Right ventricle myocardium superior (tissue), 1 donor: ENCODE results near the gene GGTLC1. TPM values are rescaled to one million over a fixed set of nuclear protein-coding genes. Genes with fewer than 3 reads are reported as not detected.
"Not testable (repeated sequence)": the region's sequence is repeated elsewhere in the genome, so short reads cannot be mapped to it uniquely, and the experiment has no call there.

Experiments used
- ATAC-seq: fragments of 200-7000 bp; cut with Tn5 transposase; one replicate; pipeline ENCODE4 v1.9.1; 2020; ENCODE audit warnings: mild to moderate bottlenecking; ENCODE audit not compliant: poor library complexity
- DNase-seq: peaks from one replicate; pipeline ENCODE4 v3.0.0-alpha.2; 2020
- intact Hi-C: fragments of 100-400 bp; cut with DNase I; formaldehyde crosslinking; loops from one replicate; pipeline ENCODE4 v1.11.2; 2022
- total RNA-seq: library from RNA; stranded (reverse); fragmentation: NEBNext Ultra II Directional; extraction: Animal tissue kit (Norgen Biotek cat#: 25700); gene quantifications from one replicate; pipeline ENCODE4 v1.2.1, GENCODE V29; 2021
- donor health status: DM: no; HTN: yes; CAD: no; lungs with severe emphysema.

Gene GGTLC1
- total RNA-seq, 1 donor from 2014 or later, result not detected

- DNase-seq, ATAC-seq, intact Hi-C loops: not testable (repeated sequence)
Measured at GRCh38 chr20:23978457-23978856, 10.1 kb downstream of the GGTLC1 start.

- intact Hi-C loops, result loop anchor here (5.0 kb wide), 1 partner anchor 38 kb away; no protein-coding TSS in a partner anchor
Measured at GRCh38 chr20:23974966-23975365, 13.6 kb downstream of the GGTLC1 start.

GRCh38 chr20:23971310-23971709 is 17.3 kb downstream of the GGTLC1 start:
- intact Hi-C loops, result loop anchor here (5.0 kb wide), 1 partner anchor 34 kb away; no protein-coding TSS in a partner anchor
- DNase-seq (no peak), ATAC-seq (no peak)

More at GRCh38 chr20:23974966-23975365, 13.6 kb downstream of the GGTLC1 start:
- no peak for DNase-seq
- ATAC-seq, result no peak

DNA sequence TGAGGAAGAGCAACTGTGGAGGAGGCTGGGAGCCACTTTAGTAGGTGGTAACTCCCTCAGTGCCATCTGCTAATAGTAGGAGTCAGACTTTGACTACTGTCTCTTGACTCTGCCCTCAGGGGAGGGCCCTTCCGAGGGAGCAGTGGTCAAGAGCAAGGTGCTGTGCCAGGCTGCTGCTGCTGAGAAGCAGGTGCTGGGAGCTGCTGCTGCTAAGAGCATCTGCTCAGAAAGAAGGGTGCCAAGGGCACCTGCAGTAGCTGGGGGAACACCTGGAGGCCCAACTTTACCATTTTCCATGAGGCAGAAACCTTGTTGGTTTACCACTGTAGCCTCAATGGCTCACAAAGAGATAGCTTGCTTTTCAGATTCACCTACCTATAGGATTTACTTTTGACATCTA is 18.5 kb downstream of the GGTLC1 start:
- no peak for ATAC-seq
- DNase-seq, result no peak
- intact Hi-C loops, result loop anchor here (5.0 kb wide), 1 partner anchor 33 kb away; no protein-coding TSS in a partner anchor

- ATAC-seq, result peak; percentile 76
- intact Hi-C loops, result no loop called here
Measured at GRCh38 chr20:23967616-23967979, 21.0 kb downstream of the GGTLC1 start.

GRCh38 chr20:23966927-23967615 is 21.5 kb downstream of the GGTLC1 start:
- peak; percentile 94 for ATAC-seq
- intact Hi-C loops, result no loop called here
- peak; percentile 61 for DNase-seq

More at GRCh38 chr20:23967616-23967979, 21.0 kb downstream of the GGTLC1 start:
- DNase-seq, result no peak

DNA sequence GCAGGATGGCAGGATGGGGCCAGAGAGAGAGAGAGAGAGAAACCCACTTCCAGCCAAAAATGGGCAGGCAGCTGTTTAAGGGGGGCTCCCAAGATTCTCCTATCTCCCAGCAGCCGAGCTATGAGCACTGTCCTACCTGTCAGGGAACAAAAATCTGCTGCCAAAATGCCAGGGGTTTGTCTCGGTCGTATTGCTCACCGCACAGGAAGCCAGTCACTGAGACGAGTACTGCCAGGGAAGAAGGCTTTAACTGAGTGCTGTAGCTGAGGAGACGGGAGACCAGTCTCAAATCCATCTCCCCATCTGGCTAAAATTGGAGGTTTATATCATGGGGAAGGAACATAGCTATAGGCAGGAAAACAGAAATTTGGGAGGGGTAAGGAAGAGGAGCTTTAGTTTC is 22.3 kb downstream of the GGTLC1 start:
- peak; percentile 34 for ATAC-seq
- intact Hi-C loops, result no loop called here
- no peak for DNase-seq

DNA sequence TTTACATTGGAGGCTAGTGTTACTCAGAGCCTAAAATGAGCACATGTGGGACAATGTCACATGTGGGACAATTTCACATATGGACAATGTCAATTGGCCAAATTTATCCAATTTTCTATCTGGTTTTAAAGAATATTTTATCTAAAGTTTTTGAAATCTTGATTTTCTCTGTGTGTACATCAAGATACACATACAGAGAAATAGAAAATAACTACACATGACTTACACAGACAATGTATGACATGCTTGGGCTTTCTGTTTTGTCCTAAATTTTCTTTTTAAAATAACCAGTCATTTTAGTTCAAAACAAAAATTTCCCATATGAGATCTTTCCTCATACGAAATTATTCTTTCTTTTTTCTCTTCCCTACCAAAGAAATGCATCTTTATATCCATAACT is 24.6 kb downstream of the GGTLC1 start:
- intact Hi-C loops, result no loop called here
- ATAC-seq, result no peak

DNA sequence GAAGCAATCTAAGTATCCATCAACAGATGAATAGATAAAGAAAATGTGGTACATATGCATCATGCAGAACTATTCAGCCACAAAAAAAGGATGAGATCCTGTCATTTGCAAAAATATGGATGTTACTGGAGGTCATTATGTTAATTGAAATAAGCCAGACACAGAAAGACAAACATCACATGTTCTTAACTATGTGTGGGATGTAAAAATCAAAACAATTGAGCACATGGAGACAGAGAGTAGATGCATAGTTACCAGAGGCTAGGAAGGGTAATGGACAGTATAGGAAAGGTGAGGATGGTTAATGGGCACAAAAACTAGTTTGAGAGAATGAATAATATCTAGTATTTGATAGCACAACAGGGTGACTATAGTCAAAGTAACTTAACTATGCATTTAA is 26.3 kb downstream of the GGTLC1 start:
- no peak for DNase-seq

More for the DNA sequence above, 24.6 kb downstream of the GGTLC1 start:
- DNase-seq, result no peak

DNA sequence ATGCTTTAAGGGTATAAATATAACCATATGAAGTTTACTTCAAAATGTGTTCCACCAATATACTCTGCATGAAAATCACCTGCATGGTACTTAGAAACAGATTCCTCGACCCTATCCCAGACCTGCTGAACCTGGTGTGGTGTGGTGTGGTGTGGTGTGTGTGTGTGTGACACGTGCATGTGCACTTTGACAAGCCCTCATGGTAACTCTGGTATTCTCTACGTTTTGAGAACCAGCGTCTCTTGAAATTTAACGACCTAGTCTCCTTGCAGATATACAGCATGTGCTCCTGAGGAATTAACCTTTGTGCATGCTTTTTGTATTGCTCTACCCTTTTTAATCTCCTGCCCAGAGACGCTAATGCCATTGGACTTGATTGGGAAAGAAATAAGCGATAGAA is 29.5 kb downstream of the GGTLC1 start:
- ATAC-seq (no peak), DNase-seq (no peak)
- intact Hi-C loops, result no loop called here

More for the DNA sequence above, 26.3 kb downstream of the GGTLC1 start:
- intact Hi-C loops, result no loop called here
- ATAC-seq, result no peak

DNA sequence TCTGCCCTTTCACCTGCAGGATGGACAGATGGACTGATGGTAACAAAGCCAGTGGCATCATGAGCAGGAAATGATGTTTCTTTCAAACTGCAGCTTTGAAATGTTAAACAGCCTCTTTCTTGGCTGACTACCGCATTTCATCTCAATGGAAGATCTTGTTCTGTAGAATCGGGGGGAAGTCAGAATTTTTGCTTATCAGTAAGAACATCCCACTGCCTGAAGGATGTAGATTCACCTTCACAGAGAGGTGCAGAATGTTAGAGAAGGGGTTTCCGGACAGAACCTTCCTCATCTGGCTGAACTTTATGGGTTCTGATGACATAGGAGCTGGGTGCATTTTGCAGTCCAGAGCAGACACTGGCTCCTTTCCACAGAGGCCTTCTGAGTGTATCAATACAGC is 32.7 kb downstream of the GGTLC1 start:
- ATAC-seq (no peak), DNase-seq (no peak)
- intact Hi-C loops, result no loop called here

GRCh38 chr20:23954008-23954745 is 34.4 kb downstream of the GGTLC1 start:
- no peak for DNase-seq
- ATAC-seq, result no peak
- intact Hi-C loops, result no loop called here

GRCh38 chr20:23946206-23946605 is 42.4 kb downstream of the GGTLC1 start:
- no peak for ATAC-seq
- no peak for DNase-seq

DNA sequence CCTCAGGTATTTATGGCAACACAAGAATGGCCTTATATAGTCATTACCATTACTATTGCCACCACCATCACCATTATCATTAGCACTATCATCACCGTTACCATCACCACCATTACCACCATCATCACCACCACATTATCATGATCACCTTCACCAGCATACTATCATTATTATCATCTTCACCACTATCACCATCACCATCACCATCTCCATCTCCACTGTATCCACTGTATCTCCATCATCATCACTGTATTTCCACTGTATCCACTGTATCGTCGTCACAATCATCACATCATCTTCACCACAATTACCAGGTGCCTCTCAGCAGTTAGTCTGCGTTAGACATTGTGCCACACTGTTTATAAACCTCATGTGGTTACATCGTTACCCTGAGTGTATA is 45.3 kb downstream of the GGTLC1 start:
- intact Hi-C loops, result no loop called here
- no peak for ATAC-seq
- no peak for DNase-seq

More at GRCh38 chr20:23946206-23946605, 42.4 kb downstream of the GGTLC1 start:
- intact Hi-C loops, result no loop called here

- no peak for ATAC-seq
- intact Hi-C loops, result loop anchor here (5.0 kb wide), 2 partner anchors 33 to 58 kb away; no protein-coding TSS in a partner anchor
Measured at GRCh38 chr20:23939641-23940040, 48.9 kb downstream of the GGTLC1 start.

DNA sequence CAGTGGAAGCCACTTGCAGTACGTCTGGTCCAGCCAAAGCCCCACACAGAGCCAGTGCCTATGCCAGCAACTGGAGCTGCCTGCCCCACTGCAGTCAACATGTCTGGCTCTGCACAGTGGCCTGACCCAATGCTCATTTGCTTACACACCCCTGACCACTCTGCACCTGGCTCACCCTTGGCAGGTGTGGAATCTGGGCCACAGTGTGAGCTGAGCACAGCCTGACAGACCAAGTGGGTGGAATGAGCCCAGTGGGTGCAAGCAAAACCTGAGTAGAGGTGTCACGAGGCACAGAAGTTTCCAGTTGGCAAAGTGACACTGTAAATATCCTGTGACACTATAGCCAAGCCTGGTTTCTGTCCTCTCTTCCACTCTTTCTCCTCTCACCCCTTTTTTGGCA is 49.5 kb downstream of the GGTLC1 start:
- intact Hi-C loops, result loop anchor here (5.0 kb wide), 2 partner anchors 33 to 58 kb away; no protein-coding TSS in a partner anchor
- DNase-seq (no peak), ATAC-seq (peak; percentile 60)

More at GRCh38 chr20:23939641-23940040, 48.9 kb downstream of the GGTLC1 start:
- no peak for DNase-seq

DNA sequence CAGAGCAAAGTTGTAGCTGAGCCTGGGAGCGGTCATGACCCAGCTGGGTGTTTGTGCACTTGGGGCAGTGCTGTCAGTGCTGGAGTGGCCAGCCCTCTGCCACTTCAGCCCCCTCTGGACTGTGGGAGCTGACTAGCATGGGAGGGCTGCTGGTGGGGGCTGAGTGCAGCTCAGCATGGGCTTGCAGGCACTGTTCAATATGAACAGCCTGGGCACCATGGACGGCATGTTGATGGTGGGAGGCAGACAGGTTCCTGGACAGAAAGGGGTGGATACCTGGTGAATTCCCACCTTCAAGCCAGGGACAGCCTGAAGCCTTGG is 50.5 kb downstream of the GGTLC1 start:
- intact Hi-C loops, result loop anchor here (5.0 kb wide), 2 partner anchors 34 to 59 kb away; no protein-coding TSS in a partner anchor

DNA sequence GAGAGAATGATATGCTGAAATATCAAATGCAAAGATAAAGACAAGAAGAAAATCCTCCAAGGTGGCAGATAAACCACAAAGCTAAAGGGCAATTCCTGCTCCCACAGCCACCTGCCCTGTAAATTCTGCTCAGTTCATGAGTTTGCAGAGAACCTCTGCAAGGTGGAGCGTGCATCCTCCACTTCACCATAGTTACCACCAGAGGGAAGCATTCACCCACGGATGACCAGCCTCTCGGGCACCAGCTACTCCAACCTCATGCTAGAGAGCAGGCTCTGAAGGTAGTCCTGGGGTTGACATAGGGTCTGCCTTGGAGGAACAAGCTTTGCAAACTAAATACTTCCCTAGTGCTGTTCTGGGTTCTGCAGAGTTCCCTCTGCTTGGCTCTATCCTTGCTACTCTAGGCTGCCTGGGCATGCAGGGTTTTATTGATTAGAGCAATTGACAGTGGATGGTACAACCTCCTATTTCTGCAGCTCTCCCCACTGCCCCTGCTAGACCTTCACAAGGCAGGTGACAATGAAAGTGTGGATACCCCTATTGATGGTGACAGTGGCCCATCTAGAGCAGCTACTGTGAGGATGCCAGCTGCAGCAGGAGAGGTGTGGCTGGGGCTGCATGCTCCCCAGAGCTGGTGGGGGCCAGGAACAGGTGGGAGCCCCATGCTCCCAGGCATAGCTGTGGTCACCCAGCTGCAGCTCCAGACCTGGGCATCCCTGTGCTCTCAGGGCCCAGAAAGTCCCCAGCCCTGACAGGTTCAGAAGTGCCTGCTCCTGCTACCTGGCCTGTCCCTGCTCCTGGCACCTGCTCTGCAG is 51.1 kb downstream of the GGTLC1 start:
- intact Hi-C loops, result loop anchor here (5.0 kb wide), 2 partner anchors 35 to 60 kb away; no protein-coding TSS in a partner anchor
- ATAC-seq, result peak; percentile 96
- peak; percentile 50 for DNase-seq

More for the DNA sequence above, 50.5 kb downstream of the GGTLC1 start:
- no peak for ATAC-seq
- DNase-seq, result no peak
